DOHH2 (cell line): ENCODE results near the gene FGFR1OP2.
"Not testable (repeated sequence)": the region's sequence is repeated elsewhere in the genome, so short reads cannot be mapped to it uniquely, and the experiment has no call there.

Experiments
- H3F3A ChIP-seq: fragments of 200-600 bp; sonication (generic), shearing (Covaris generic); 2 replicates; pipeline ENCODE4 v1.6.0; 2016; ENCODE audit warnings: antibody characterized with exemption, mild to moderate bottlenecking; ENCODE audit not compliant: control insufficient read depth, insufficient read depth
- H3K27ac ChIP-seq: fragments of 200-600 bp; sonication (generic); 2 replicates; pipeline ENCODE4 v1.5.1; 2014; ENCODE audit warnings: low read depth, mild to moderate bottlenecking, low read length, moderate library complexity
- H3K27me3 ChIP-seq: fragments of 200-600 bp; sonication (generic); 2 replicates; pipeline ENCODE4 v1.6.1; 2014; ENCODE audit warnings: mild to moderate bottlenecking, low read length, mixed read lengths; ENCODE audit not compliant: control insufficient read depth
- H3K36me3 ChIP-seq: fragments of 200-600 bp; sonication (generic); 2 replicates; pipeline ENCODE4 v1.6.1; 2014; ENCODE audit warnings: mild to moderate bottlenecking, low read length, moderate library complexity, mixed read lengths; ENCODE audit not compliant: control insufficient read depth
- H3K4me1 ChIP-seq: fragments of 200-600 bp; sonication (generic); 2 replicates; pipeline ENCODE4 v1.6.1; 2014; ENCODE audit warnings: mild to moderate bottlenecking, low read length, mixed read lengths; ENCODE audit not compliant: control insufficient read depth
- H3K4me2 ChIP-seq: fragments of 200-600 bp; sonication (generic); 2 replicates; pipeline ENCODE4 v1.6.0; 2014; ENCODE audit warnings: mild to moderate bottlenecking, low read length, moderate library complexity
- H3K4me3 ChIP-seq: fragments of 200-600 bp; sonication (generic); 2 replicates; pipeline ENCODE4 v1.5.1; 2014; ENCODE audit warnings: mild to moderate bottlenecking, low read length, mixed read lengths
- H3K79me2 ChIP-seq: fragments of 200-600 bp; sonication (generic); 2 replicates; pipeline ENCODE4 v1.6.1; 2014; ENCODE audit warnings: mild to moderate bottlenecking, low read length, mixed read lengths; ENCODE audit not compliant: control insufficient read depth
- H3K9me2 ChIP-seq: fragments of 200-600 bp; sonication (generic); replicated peaks from 2 replicates; pipeline ENCODE4 v1.6.1; 2014; ENCODE audit warnings: mild to moderate bottlenecking, low read length, mixed read lengths; ENCODE audit not compliant: control insufficient read depth
- H3K9me3 ChIP-seq: fragments of 200-600 bp; sonication (generic); 2 replicates; pipeline ENCODE4 v1.6.1; 2014; ENCODE audit warnings: antibody characterized with exemption, low read length, mixed read lengths; ENCODE audit not compliant: control insufficient read depth, insufficient read depth
- H4K20me1 ChIP-seq: fragments of 200-600 bp; sonication (generic); 2 replicates; pipeline ENCODE4 v1.6.0; 2014; ENCODE audit warnings: low read depth, mild to moderate bottlenecking, antibody characterized with exemption, low read length, moderate library complexity; ENCODE audit not compliant: control insufficient read depth, insufficient read depth
- CTCF ChIP-seq: fragments of 200-600 bp; sonication (generic); IDR thresholded peaks from one replicate; pipeline ENCODE4 v1.5.1; 2014; ENCODE audit warnings: antibody characterized with exemption, mild to moderate bottlenecking, low read depth, low read length; ENCODE audit not compliant: poor library complexity, severe bottlenecking
- EZH2phosphoT487 ChIP-seq: fragments of 200-600 bp; sonication (generic); IDR thresholded peaks from 2 replicates; pipeline ENCODE4 v1.6.1; 2017; ENCODE audit warnings: borderline replicate concordance, mild to moderate bottlenecking, antibody characterized with exemption, low read length, moderate library complexity, mixed read lengths

FGFR1OP2 gene

GRCh38 chr12:26953447-26953846 lies 15.2 kb downstream of the FGFR1OP2 start:
- no peak for TF ChIP-seq EZH2phosphoT487
- TF ChIP-seq CTCF, result no peak
- Histone ChIP-seq H3K36me3 (peaks cover 36% of the 10 kb centered on the region), H3K27me3 (no peaks in the 10 kb centered on the region), H3K9me3 (no peaks in the 10 kb centered on the region), H3K79me2 (peaks cover 64% of the 10 kb centered on the region), H3K9me2 (no peaks in the 10 kb centered on the region), H3F3A (no peaks in the 10 kb centered on the region), H3K4me3 (no peak overlapping the region), H3K27ac (no peak overlapping the region), H3K4me2 (no peak overlapping the region), H3K4me1 (no peaks in the 10 kb centered on the region), H4K20me1 (no peaks in the 10 kb centered on the region; the same call in 1 of the 2 replicates)

- H3F3A ChIP-seq, result no peaks in the 10 kb centered on the region
- H3K9me3 ChIP-seq, result no peaks in the 10 kb centered on the region
- no peaks in the 10 kb centered on the region; the same call in 1 of the 2 replicates for H4K20me1 ChIP-seq
- no peak overlapping the region for H3K4me3 ChIP-seq
- peaks cover 58% of the 10 kb centered on the region for H3K79me2 ChIP-seq
- H3K36me3 ChIP-seq, result peaks cover 37% of the 10 kb centered on the region
- H3K9me2 ChIP-seq, result no peaks in the 10 kb centered on the region
- H3K4me2 ChIP-seq, result no peak overlapping the region
- no peaks in the 10 kb centered on the region for H3K27me3 ChIP-seq
- H3K4me1 ChIP-seq, result no peaks in the 10 kb centered on the region
- no peak for TF ChIP-seq CTCF
- TF ChIP-seq EZH2phosphoT487, result no peak
- H3K27ac ChIP-seq, result no peak overlapping the region
Measured at GRCh38 chr12:26954027-26954426, 15.8 kb downstream of the FGFR1OP2 start.

- H3K4me3 ChIP-seq, H3F3A ChIP-seq, H3K79me2 ChIP-seq, H3K9me3 ChIP-seq, H3K27ac ChIP-seq, H4K20me1 ChIP-seq, H3K9me2 ChIP-seq, H3K27me3 ChIP-seq, H3K4me2 ChIP-seq, H3K4me1 ChIP-seq: not testable (repeated sequence)
- peaks cover 78% of the 10 kb centered on the region for H3K36me3 ChIP-seq
Measured at GRCh38 chr12:26961391-26961790, 23.1 kb downstream of the FGFR1OP2 start.

GRCh38 chr12:26961803-26962202 lies 23.5 kb downstream of the FGFR1OP2 start:
- Histone ChIP-seq H3K36me3 (peaks cover 78% of the 10 kb centered on the region), H3K9me3 (no peaks in the 10 kb centered on the region), H3K4me1 (no peaks in the 10 kb centered on the region), H3K4me3 (no peak overlapping the region), H3K9me2 (no peaks in the 10 kb centered on the region), H4K20me1 (no peaks in the 10 kb centered on the region), H3K79me2 (no peaks in the 10 kb centered on the region), H3F3A (no peaks in the 10 kb centered on the region; the same call in 1 of the 2 replicates), H3K27ac (no peak overlapping the region), H3K4me2 (no peak overlapping the region), H3K27me3 (no peaks in the 10 kb centered on the region)
- no peak for TF ChIP-seq CTCF
- no peak for TF ChIP-seq EZH2phosphoT487
